GM23338 (cell line): ENCODE data around the gene XPOT.

Experiments used
- CREB1 ChIP-seq: fragments of 250-450 bp; sonication (Bioruptor Pico); IDR thresholded peaks from 2 replicates; pipeline ENCODE4 v1.5.0; 2020; ENCODE audit warnings: low read depth, mild to moderate bottlenecking, moderate library complexity
- EZH2 ChIP-seq: fragments of 200-600 bp; sonication (generic); IDR thresholded peaks from one replicate; pipeline ENCODE4 v1.8.0; 2017; ENCODE audit warnings: antibody characterized with exemption, mild to moderate bottlenecking, low read depth; ENCODE audit not compliant: unreplicated experiment
- EZH2phosphoT487 ChIP-seq: fragments of 200-600 bp; sonication (generic); IDR thresholded peaks from one replicate; pipeline ENCODE4 v1.8.1; 2018; ENCODE audit warnings: antibody characterized with exemption; ENCODE audit not compliant: unreplicated experiment
- JUNB ChIP-seq: IDR thresholded peaks from one replicate; pipeline ENCODE4 v1.6.1; 2016; ENCODE audit warnings: antibody characterized with exemption; ENCODE audit not compliant: unreplicated experiment
- NANOG ChIP-seq: IDR thresholded peaks from 2 replicates; pipeline ENCODE4 v1.6.1; 2016; ENCODE audit warnings: antibody characterized with exemption, borderline replicate concordance
- POLR2AphosphoS5 ChIP-seq: IDR thresholded peaks from 2 replicates; pipeline ENCODE4 v1.6.1; 2016; ENCODE audit warnings: antibody characterized with exemption, low read depth
- STAT1 ChIP-seq: IDR thresholded peaks from one replicate; pipeline ENCODE4 v1.6.1; 2016; ENCODE audit warnings: antibody characterized with exemption; ENCODE audit not compliant: unreplicated experiment
- ZNF114 ChIP-seq: fragments of 250-450 bp; sonication (Bioruptor Pico); IDR thresholded peaks from 2 replicates; pipeline ENCODE4 v1.5.0; 2020; ENCODE audit warnings: mild to moderate bottlenecking, moderate library complexity
- ZNF331 ChIP-seq: fragments of 250-450 bp; sonication (Bioruptor Pico); IDR thresholded peaks from 2 replicates; pipeline ENCODE4 v1.5.0; 2020; ENCODE audit warnings: low read depth, mild to moderate bottlenecking, moderate library complexity
- TF ChIP-seq, protein P1 (sequence below), 2 experiments: fragments of 200-600 bp in 1 of 2; sonication (generic) in 1 of 2; conservative IDR thresholded peaks; 2 replicates each; pipeline versions ENCODE4 v1.5.1 to v1.6.1; 2016 to 2017; ENCODE audit warnings: antibody characterized with exemption in 2 of 2, low read depth in 2 of 2, mild to moderate bottlenecking in 2 of 2, moderate library complexity in 1 of 2
- TF ChIP-seq, protein P2 (sequence below): IDR thresholded peaks from one replicate; pipeline ENCODE4 v1.6.1; 2018; ENCODE audit warnings: antibody characterized with exemption; ENCODE audit not compliant: unreplicated experiment
- TF ChIP-seq, protein P3 (sequence below): fragments of 250-450 bp; sonication (Bioruptor Pico); IDR thresholded peaks from 2 replicates; pipeline ENCODE4 v1.5.0; 2020; ENCODE audit warnings: mild to moderate bottlenecking, moderate library complexity
- TF ChIP-seq, protein P4 (sequence below): IDR thresholded peaks from 2 replicates; pipeline ENCODE4 v1.6.1; 2016; ENCODE audit warnings: antibody characterized with exemption

DNA sequence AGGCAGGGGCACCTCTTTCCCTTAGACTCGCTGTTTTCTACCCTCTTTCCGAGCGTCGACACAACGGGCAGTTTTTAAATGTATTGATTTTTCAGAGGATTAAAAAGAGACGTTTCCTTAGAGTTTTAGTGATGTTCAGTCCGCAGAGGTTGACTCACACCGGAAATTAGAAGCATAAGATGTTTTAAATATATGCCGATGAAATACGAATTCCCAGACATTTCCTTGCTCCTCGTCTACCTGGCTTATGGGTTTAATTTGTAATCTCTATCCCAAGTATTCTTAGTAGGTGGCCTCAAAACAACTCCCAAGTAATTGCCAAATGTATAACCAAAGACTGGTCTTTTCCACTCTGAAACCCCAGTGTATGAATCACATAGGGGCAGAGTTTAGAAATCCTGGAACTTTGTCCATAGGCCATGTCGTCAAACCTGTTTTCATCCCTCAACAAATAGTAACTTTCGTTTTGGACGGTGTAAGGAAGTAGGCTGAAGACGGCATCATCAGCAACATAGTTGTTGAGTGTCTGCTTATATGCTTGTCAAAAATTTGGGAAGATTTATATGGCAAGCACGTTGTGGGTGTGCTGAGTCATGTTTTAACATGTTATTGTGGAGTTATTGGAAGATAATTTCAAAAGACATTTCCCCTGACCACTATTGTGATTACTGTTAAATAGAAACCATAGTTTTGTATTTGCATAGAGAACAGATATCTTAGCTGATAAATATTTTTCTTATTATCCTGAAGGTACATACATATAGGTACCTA lies 48.6 kb downstream of the XPOT start:
- TF ChIP-seq, protein P1, sequence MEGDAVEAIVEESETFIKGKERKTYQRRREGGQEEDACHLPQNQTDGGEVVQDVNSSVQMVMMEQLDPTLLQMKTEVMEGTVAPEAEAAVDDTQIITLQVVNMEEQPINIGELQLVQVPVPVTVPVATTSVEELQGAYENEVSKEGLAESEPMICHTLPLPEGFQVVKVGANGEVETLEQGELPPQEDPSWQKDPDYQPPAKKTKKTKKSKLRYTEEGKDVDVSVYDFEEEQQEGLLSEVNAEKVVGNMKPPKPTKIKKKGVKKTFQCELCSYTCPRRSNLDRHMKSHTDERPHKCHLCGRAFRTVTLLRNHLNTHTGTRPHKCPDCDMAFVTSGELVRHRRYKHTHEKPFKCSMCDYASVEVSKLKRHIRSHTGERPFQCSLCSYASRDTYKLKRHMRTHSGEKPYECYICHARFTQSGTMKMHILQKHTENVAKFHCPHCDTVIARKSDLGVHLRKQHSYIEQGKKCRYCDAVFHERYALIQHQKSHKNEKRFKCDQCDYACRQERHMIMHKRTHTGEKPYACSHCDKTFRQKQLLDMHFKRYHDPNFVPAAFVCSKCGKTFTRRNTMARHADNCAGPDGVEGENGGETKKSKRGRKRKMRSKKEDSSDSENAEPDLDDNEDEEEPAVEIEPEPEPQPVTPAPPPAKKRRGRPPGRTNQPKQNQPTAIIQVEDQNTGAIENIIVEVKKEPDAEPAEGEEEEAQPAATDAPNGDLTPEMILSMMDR (conservative IDR thresholded peaks at IDR 0.05; ENCODE audit: low read depth in 2 of 2), result no peak
- TF ChIP-seq ZNF114 (CRISPR knock-in tag) (no peak), CREB1 (CRISPR knock-in tag) (no peak), EZH2 (no peak), EZH2phosphoT487 (no peak), JUNB (no peak), STAT1 (no peak), ZNF331 (no peak), POLR2AphosphoS5 (no peak), NANOG (no peak)
- TF ChIP-seq, protein P2, sequence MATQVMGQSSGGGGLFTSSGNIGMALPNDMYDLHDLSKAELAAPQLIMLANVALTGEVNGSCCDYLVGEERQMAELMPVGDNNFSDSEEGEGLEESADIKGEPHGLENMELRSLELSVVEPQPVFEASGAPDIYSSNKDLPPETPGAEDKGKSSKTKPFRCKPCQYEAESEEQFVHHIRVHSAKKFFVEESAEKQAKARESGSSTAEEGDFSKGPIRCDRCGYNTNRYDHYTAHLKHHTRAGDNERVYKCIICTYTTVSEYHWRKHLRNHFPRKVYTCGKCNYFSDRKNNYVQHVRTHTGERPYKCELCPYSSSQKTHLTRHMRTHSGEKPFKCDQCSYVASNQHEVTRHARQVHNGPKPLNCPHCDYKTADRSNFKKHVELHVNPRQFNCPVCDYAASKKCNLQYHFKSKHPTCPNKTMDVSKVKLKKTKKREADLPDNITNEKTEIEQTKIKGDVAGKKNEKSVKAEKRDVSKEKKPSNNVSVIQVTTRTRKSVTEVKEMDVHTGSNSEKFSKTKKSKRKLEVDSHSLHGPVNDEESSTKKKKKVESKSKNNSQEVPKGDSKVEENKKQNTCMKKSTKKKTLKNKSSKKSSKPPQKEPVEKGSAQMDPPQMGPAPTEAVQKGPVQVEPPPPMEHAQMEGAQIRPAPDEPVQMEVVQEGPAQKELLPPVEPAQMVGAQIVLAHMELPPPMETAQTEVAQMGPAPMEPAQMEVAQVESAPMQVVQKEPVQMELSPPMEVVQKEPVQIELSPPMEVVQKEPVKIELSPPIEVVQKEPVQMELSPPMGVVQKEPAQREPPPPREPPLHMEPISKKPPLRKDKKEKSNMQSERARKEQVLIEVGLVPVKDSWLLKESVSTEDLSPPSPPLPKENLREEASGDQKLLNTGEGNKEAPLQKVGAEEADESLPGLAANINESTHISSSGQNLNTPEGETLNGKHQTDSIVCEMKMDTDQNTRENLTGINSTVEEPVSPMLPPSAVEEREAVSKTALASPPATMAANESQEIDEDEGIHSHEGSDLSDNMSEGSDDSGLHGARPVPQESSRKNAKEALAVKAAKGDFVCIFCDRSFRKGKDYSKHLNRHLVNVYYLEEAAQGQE, result no peak
- TF ChIP-seq, protein P3, sequence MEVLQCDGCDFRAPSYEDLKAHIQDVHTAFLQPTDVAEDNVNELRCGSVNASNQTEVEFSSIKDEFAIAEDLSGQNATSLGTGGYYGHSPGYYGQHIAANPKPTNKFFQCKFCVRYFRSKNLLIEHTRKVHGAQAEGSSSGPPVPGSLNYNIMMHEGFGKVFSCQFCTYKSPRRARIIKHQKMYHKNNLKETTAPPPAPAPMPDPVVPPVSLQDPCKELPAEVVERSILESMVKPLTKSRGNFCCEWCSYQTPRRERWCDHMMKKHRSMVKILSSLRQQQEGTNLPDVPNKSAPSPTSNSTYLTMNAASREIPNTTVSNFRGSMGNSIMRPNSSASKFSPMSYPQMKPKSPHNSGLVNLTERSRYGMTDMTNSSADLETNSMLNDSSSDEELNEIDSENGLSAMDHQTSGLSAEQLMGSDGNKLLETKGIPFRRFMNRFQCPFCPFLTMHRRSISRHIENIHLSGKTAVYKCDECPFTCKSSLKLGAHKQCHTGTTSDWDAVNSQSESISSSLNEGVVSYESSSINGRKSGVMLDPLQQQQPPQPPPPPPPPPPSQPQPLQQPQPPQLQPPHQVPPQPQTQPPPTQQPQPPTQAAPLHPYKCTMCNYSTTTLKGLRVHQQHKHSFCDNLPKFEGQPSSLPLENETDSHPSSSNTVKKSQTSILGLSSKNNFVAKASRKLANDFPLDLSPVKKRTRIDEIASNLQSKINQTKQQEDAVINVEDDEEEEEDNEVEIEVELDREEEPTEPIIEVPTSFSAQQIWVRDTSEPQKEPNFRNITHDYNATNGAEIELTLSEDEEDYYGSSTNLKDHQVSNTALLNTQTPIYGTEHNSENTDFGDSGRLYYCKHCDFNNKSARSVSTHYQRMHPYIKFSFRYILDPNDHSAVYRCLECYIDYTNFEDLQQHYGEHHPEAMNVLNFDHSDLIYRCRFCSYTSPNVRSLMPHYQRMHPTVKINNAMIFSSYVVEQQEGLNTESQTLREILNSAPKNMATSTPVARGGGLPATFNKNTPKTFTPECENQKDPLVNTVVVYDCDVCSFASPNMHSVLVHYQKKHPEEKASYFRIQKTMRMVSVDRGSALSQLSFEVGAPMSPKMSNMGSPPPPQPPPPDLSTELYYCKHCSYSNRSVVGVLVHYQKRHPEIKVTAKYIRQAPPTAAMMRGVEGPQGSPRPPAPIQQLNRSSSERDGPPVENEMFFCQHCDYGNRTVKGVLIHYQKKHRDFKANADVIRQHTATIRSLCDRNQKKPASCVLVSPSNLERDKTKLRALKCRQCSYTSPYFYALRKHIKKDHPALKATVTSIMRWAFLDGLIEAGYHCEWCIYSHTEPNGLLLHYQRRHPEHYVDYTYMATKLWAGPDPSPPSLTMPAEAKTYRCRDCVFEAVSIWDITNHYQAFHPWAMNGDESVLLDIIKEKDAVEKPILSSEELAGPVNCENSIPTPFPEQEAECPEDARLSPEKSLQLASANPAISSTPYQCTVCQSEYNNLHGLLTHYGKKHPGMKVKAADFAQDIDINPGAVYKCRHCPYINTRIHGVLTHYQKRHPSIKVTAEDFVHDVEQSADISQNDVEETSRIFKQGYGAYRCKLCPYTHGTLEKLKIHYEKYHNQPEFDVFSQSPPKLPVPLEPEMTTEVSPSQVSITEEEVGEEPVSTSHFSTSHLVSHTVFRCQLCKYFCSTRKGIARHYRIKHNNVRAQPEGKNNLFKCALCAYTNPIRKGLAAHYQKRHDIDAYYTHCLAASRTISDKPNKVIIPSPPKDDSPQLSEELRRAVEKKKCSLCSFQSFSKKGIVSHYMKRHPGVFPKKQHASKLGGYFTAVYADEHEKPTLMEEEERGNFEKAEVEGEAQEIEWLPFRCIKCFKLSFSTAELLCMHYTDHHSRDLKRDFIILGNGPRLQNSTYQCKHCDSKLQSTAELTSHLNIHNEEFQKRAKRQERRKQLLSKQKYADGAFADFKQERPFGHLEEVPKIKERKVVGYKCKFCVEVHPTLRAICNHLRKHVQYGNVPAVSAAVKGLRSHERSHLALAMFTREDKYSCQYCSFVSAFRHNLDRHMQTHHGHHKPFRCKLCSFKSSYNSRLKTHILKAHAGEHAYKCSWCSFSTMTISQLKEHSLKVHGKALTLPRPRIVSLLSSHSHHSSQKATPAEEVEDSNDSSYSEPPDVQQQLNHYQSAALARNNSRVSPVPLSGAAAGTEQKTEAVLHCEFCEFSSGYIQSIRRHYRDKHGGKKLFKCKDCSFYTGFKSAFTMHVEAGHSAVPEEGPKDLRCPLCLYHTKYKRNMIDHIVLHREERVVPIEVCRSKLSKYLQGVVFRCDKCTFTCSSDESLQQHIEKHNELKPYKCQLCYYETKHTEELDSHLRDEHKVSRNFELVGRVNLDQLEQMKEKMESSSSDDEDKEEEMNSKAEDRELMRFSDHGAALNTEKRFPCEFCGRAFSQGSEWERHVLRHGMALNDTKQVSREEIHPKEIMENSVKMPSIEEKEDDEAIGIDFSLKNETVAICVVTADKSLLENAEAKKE (CRISPR knock-in tag), result no peak
- TF ChIP-seq, protein P4, sequence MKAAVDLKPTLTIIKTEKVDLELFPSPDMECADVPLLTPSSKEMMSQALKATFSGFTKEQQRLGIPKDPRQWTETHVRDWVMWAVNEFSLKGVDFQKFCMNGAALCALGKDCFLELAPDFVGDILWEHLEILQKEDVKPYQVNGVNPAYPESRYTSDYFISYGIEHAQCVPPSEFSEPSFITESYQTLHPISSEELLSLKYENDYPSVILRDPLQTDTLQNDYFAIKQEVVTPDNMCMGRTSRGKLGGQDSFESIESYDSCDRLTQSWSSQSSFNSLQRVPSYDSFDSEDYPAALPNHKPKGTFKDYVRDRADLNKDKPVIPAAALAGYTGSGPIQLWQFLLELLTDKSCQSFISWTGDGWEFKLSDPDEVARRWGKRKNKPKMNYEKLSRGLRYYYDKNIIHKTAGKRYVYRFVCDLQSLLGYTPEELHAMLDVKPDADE, result no peak
